RWPE2 (cell line): ENCODE measurements around the gene INPP5B.

Experiments
- ATAC-seq: fragments of 200-7000 bp; cut with Tn5 transposase; 3 replicates; pipeline ENCODE4 v1.9.1; 2021; ENCODE audit warnings: low read depth
- DNase-seq: peaks from one replicate; pipeline ENCODE4 v3.0.0-alpha.2; 2020; ENCODE audit warnings: low spot score
- H3K27ac ChIP-seq: fragments of 450-650 bp; 2 replicates; pipeline ENCODE4 v1.5.1; 2017; ENCODE audit warnings: mild to moderate bottlenecking; ENCODE audit not compliant: poor library complexity, severe bottlenecking
- H3K27me3 ChIP-seq: fragments of 250-450 bp; sonication (Bioruptor Pico); 2 replicates; pipeline ENCODE4 v1.5.1; 2021; ENCODE audit warnings: mild to moderate bottlenecking, moderate library complexity; ENCODE audit not compliant: insufficient read depth, poor library complexity, severe bottlenecking
- H3K36me3 ChIP-seq: fragments of 250-450 bp; sonication (Bioruptor Pico); 2 replicates; pipeline ENCODE4 v1.5.1; 2020; ENCODE audit warnings: low read depth, mild to moderate bottlenecking, moderate library complexity
- H3K4me1 ChIP-seq: fragments of 250-450 bp; sonication (Bioruptor Pico); 2 replicates; pipeline ENCODE4 v1.5.1; 2021; ENCODE audit warnings: mild to moderate bottlenecking, moderate library complexity; ENCODE audit not compliant: insufficient read depth, poor library complexity, severe bottlenecking
- H3K4me3 ChIP-seq: fragments of 250-450 bp; sonication (Bioruptor Pico); 2 replicates; pipeline ENCODE4 v1.5.1; 2021; ENCODE audit warnings: mild to moderate bottlenecking, moderate library complexity; ENCODE audit not compliant: severe bottlenecking
- H3K9me3 ChIP-seq: fragments of 250-450 bp; sonication (Bioruptor Pico); 2 replicates; pipeline ENCODE4 v1.5.1; 2021; ENCODE audit warnings: mild to moderate bottlenecking, moderate library complexity; ENCODE audit not compliant: severe bottlenecking
- TF ChIP-seq, protein P1 (sequence below): fragments of 450-650 bp; IDR thresholded peaks from one replicate; pipeline ENCODE4 v1.5.1; 2017; ENCODE audit warnings: mild to moderate bottlenecking, moderate library complexity; ENCODE audit not compliant: poor library complexity, severe bottlenecking

Gene INPP5B

GRCh38 chr1:37946703-37947360 is at the start of gene INPP5B:
INPP5B (minus strand) TSS chr1:37947053; CDS start chr1:37946308, 745 bp downstream.
- Histone ChIP-seq H3K4me1 (no peaks in the 10 kb centered on the region), H3K27me3 (no peaks in the 10 kb centered on the region), H3K4me3 (no peak within 1 kb of the TSS), H3K36me3 (no peaks in the 10 kb centered on the region), H3K27ac (no peak within 1 kb of the TSS), H3K9me3 (no peaks in the 10 kb centered on the region)
- DNase-seq (no peak), ATAC-seq (no peak)
- TF ChIP-seq, protein P1, sequence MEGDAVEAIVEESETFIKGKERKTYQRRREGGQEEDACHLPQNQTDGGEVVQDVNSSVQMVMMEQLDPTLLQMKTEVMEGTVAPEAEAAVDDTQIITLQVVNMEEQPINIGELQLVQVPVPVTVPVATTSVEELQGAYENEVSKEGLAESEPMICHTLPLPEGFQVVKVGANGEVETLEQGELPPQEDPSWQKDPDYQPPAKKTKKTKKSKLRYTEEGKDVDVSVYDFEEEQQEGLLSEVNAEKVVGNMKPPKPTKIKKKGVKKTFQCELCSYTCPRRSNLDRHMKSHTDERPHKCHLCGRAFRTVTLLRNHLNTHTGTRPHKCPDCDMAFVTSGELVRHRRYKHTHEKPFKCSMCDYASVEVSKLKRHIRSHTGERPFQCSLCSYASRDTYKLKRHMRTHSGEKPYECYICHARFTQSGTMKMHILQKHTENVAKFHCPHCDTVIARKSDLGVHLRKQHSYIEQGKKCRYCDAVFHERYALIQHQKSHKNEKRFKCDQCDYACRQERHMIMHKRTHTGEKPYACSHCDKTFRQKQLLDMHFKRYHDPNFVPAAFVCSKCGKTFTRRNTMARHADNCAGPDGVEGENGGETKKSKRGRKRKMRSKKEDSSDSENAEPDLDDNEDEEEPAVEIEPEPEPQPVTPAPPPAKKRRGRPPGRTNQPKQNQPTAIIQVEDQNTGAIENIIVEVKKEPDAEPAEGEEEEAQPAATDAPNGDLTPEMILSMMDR, result no peak

DNA sequence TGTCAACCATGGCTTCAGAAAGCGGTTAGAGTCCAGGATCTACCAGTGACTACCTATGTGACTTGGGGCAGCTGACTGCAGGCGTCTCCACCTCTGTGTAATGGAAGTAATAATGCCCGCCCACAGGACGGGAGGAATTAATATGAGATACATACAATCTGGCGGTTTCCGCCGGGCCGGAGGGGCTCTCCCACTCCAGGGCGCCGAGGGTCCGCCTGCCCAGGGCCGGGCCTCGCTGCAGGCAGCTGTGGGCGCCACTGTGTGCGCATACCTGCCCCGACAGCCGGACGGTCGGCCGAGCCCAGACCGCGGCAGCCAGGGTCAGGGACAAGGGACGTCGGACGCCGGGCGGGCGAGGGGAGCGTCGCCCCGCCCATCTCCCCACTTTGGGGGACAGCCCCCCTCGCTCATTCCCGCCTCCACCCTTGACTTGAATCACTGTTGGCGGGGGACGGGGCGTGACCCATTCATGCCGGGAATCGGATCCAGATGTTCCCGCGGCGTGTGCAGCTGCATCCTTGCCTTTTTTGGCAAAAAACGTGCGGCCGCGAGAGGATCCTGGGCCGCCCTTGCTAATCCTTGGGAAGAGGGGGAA is 49.0 kb upstream of the INPP5B start:
- DNase-seq, result no peak
- ATAC-seq, result peak; percentile 54
- Histone ChIP-seq H3K27ac (peak overlapping the region; percentile 69), H3K36me3 (peaks cover 12% of the 10 kb centered on the region), H3K27me3 (no peaks in the 10 kb centered on the region), H3K4me1 (peaks cover 21% of the 10 kb centered on the region), H3K4me3 (peak overlapping the region; percentile 42), H3K9me3 (no peaks in the 10 kb centered on the region)
- TF ChIP-seq, protein P1, result no peak

GRCh38 chr1:37994886-37995566 is 48.2 kb upstream of the INPP5B start:
- peak overlapping the region; percentile 42 for H3K4me3 ChIP-seq
- no peaks in the 10 kb centered on the region for H3K9me3 ChIP-seq
- no peak for DNase-seq
- TF ChIP-seq, protein P1, result no peak
- no peak for ATAC-seq
- H3K36me3 ChIP-seq, result peaks cover 12% of the 10 kb centered on the region
- H3K4me1 ChIP-seq, result peaks cover 13% of the 10 kb centered on the region
- peak overlapping the region; percentile 69 for H3K27ac ChIP-seq
- no peaks in the 10 kb centered on the region for H3K27me3 ChIP-seq

DNA sequence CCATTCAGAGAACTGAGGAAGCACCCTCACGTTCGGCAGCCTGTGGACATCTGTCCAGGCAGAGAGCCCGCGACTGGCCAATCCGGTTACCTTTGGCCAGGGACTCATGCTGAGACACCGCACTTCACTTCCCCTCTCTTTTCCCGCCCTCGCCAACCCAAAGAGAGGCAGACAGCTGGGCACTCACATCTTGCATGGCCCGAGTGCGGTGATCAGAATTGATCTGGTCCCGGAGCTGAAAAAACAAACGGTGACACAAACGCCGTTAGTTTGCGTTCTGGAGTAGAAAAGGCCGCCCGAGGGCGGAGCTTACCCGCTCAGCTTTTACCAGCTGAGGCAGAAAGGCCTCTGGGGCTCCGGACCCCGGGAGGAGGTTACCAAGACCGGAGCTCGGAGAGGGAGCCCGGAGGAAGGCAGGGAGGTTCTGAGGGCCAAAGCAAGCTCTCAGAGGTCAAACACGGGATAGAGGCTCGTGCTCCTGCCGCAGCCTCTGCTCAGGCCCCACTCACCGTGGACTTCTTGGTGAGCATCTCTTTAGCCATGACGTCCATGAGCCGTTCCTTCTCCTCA is 42.6 kb upstream of the INPP5B start:
- TF ChIP-seq, protein P1, result no peak
- peak; percentile 20; the same call in 2 of the 3 replicates for ATAC-seq
- no peak for DNase-seq
- H3K4me3 ChIP-seq, result peak overlapping the region; percentile 60
- H3K27me3 ChIP-seq, result no peaks in the 10 kb centered on the region
- peaks cover 44% of the 10 kb centered on the region for H3K36me3 ChIP-seq
- no peaks in the 10 kb centered on the region for H3K9me3 ChIP-seq
- H3K4me1 ChIP-seq, result peaks cover 5% of the 10 kb centered on the region
- H3K27ac ChIP-seq, result peak overlapping the region; percentile 43
